ENCODE results near the gene HSPBP1.

DNA sequence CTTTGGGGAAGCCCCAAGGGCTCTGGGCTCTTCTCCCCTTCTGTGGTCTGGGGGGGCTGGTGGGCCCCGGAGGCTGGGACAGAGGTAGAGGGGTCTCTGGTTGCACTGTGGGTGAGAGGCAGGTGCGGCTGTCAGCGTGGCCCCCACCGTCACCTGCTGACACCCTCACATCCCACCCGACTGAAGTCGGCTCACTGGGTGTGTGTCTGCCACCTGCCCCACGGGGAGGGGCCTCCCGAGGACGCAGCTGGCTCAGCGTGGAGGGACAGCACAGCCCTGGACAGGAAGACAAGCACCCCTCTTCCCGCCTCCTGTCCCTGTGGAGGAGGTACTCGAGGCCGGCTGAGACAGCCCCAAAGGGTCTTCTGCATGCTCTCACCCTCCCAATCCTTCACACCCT lies 49.1 kb downstream of the HSPBP1 start:
- TF ChIP-seq EP300 (conservative IDR thresholded peaks at IDR 0.05; ENCODE audit: poor library complexity, severe bottlenecking), result no peak
- TF ChIP-seq, protein P1, sequence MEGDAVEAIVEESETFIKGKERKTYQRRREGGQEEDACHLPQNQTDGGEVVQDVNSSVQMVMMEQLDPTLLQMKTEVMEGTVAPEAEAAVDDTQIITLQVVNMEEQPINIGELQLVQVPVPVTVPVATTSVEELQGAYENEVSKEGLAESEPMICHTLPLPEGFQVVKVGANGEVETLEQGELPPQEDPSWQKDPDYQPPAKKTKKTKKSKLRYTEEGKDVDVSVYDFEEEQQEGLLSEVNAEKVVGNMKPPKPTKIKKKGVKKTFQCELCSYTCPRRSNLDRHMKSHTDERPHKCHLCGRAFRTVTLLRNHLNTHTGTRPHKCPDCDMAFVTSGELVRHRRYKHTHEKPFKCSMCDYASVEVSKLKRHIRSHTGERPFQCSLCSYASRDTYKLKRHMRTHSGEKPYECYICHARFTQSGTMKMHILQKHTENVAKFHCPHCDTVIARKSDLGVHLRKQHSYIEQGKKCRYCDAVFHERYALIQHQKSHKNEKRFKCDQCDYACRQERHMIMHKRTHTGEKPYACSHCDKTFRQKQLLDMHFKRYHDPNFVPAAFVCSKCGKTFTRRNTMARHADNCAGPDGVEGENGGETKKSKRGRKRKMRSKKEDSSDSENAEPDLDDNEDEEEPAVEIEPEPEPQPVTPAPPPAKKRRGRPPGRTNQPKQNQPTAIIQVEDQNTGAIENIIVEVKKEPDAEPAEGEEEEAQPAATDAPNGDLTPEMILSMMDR (IDR thresholded peaks at IDR 0.05; ENCODE audit: poor library complexity, severe bottlenecking), result no peak
- TF ChIP-seq EZH2 (IDR thresholded peaks at IDR 0.05; ENCODE audit: borderline replicate concordance, insufficient read depth, low read length, poor library complexity, severe bottlenecking), result no peak
- TF ChIP-seq, protein P2, sequence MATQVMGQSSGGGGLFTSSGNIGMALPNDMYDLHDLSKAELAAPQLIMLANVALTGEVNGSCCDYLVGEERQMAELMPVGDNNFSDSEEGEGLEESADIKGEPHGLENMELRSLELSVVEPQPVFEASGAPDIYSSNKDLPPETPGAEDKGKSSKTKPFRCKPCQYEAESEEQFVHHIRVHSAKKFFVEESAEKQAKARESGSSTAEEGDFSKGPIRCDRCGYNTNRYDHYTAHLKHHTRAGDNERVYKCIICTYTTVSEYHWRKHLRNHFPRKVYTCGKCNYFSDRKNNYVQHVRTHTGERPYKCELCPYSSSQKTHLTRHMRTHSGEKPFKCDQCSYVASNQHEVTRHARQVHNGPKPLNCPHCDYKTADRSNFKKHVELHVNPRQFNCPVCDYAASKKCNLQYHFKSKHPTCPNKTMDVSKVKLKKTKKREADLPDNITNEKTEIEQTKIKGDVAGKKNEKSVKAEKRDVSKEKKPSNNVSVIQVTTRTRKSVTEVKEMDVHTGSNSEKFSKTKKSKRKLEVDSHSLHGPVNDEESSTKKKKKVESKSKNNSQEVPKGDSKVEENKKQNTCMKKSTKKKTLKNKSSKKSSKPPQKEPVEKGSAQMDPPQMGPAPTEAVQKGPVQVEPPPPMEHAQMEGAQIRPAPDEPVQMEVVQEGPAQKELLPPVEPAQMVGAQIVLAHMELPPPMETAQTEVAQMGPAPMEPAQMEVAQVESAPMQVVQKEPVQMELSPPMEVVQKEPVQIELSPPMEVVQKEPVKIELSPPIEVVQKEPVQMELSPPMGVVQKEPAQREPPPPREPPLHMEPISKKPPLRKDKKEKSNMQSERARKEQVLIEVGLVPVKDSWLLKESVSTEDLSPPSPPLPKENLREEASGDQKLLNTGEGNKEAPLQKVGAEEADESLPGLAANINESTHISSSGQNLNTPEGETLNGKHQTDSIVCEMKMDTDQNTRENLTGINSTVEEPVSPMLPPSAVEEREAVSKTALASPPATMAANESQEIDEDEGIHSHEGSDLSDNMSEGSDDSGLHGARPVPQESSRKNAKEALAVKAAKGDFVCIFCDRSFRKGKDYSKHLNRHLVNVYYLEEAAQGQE (IDR thresholded peaks at IDR 0.05; ENCODE audit: borderline replicate concordance), result no peak
- no peak for TF ChIP-seq POLR2AphosphoS5 (IDR thresholded peaks at IDR 0.05)
- TF ChIP-seq SMC3 (conservative IDR thresholded peaks at IDR 0.05; ENCODE audit: poor library complexity), result no peak
- no peak for TF ChIP-seq MXI1 (conservative IDR thresholded peaks at IDR 0.05; ENCODE audit: poor library complexity, severe bottlenecking)
- no peak for TF ChIP-seq TAF1 (IDR thresholded peaks at IDR 0.05; ENCODE audit: low read depth)

All from neural cell (in vitro differentiated cells).